BLaER1 treated with 17β-estradiol and CSF1 and Interleukin-3, amounts not matched to agents 10 nM and 100 nM (cell line): ENCODE results near the gene CFP.
"Not testable (repeated sequence)": the region's sequence is repeated elsewhere in the genome, so short reads cannot be mapped to it uniquely, and the experiment has no call there.

Experiments used
- H3K27ac ChIP-seq, 11 experiments: shearing (Covaris generic); formaldehyde crosslinking; 2 replicates each; pipeline ENCODE4 v1.8.1; 2022
- H3K27me3 ChIP-seq, 11 experiments: shearing (Covaris generic); formaldehyde crosslinking; 2 replicates each; pipeline ENCODE4 v1.8.1; 2022
- H3K36me3 ChIP-seq, 11 experiments: shearing (Covaris generic); formaldehyde crosslinking; 2 replicates each; pipeline ENCODE4 v1.8.1; 2022
- H3K4me1 ChIP-seq, 10 experiments: shearing (Covaris generic); formaldehyde crosslinking; 2 replicates each; pipeline ENCODE4 v1.8.1; 2022
- H3K4me2 ChIP-seq, 11 experiments: shearing (Covaris generic); formaldehyde crosslinking; 2 replicates each; pipeline ENCODE4 v1.8.1; 2022
- H3K4me3 ChIP-seq, 10 experiments: shearing (Covaris generic); formaldehyde crosslinking; 2 replicates each; pipeline ENCODE4 v1.8.1; 2022
- H3K9ac ChIP-seq, 11 experiments: shearing (Covaris generic); formaldehyde crosslinking; 2 replicates each; pipeline ENCODE4 v1.8.1; 2022
- H3K9me3 ChIP-seq, 11 experiments: shearing (Covaris generic); formaldehyde crosslinking; replicated peaks in 1 of 11; 2 replicates each; pipeline ENCODE4 v1.8.1; 2022
- H4K20me1 ChIP-seq, 11 experiments: shearing (Covaris generic); formaldehyde crosslinking; 2 replicates each; pipeline ENCODE4 v1.8.1; 2022
- Cebpa-rat ChIP-seq, 11 experiments: shearing (Covaris generic); IDR thresholded peaks; 2 replicates each; pipeline ENCODE4 v1.8.1; 2022

The CFP gene

GRCh38 chrX:47629419-47630200 lies at the start of gene CFP:
Gene CFP, minus strand, starts transcription at chrX:47629930. Its CDS starts 86 bp downstream, at chrX:47629844.
- peaks cover 0 to 9% (median 4%) of the 10 kb centered on the region in 11 experiments; a peak in 8 of 22 replicates for H3K36me3 ChIP-seq
- TF ChIP-seq Cebpa-rat (IDR thresholded peaks at IDR 0.05), result no peak
- H3K4me1 ChIP-seq, result peaks cover 18 to 76% (median 53%) of the 10 kb centered on the region in 10 experiments
- peak within 1 kb of the TSS; percentile 64 to 93 (median 87) for H3K4me2 ChIP-seq
- H3K27me3 ChIP-seq, result peaks cover 0 to 76% (median 60%) of the 10 kb centered on the region in 11 experiments; a peak in 21 of 22 replicates
- peak within 1 kb of the TSS in 8 of 11 experiments; percentile 47 to 84 (median 74); a peak in 15 of 22 replicates for H3K27ac ChIP-seq
- H3K9me3 ChIP-seq, result no peaks in the 10 kb centered on the region
- peak within 1 kb of the TSS in 8 of 11 experiments; percentile 15 to 72 (median 56); a peak in 14 of 22 replicates for H3K9ac ChIP-seq
- H3K4me3 ChIP-seq, result peak within 1 kb of the TSS in 8 of 10 experiments; percentile 3 to 64 (median 50); a peak in 14 of 20 replicates
- peaks cover 0 to 45% (median 6%) of the 10 kb centered on the region in 11 experiments; a peak in 10 of 22 replicates for H4K20me1 ChIP-seq

- peak overlapping the region in 3 of 11 experiments; percentile 29 to 62 (median 32); a peak in 5 of 22 replicates for H3K27ac ChIP-seq
- peaks cover 0 to 37% (median 16%) of the 10 kb centered on the region in 11 experiments; a peak in 10 of 22 replicates for H3K9me3 ChIP-seq
- H4K20me1 ChIP-seq, H3K4me3 ChIP-seq, H3K36me3 ChIP-seq, H3K9ac ChIP-seq: not testable (repeated sequence)
- H3K4me2 ChIP-seq, result peak overlapping the region in 1 of 11 experiments; percentile 41; a peak in 1 of 22 replicates
- H3K27me3 ChIP-seq, result peaks cover 44 to 82% (median 74%) of the 10 kb centered on the region in 11 experiments
- peaks cover 0 to 10% (median 0%) of the 10 kb centered on the region in 10 experiments; a peak in 3 of 20 replicates for H3K4me1 ChIP-seq
Measured at GRCh38 chrX:47675959-47676859, 46.5 kb upstream of the CFP start.

GRCh38 chrX:47674776-47675175 lies 45.0 kb upstream of the CFP start:
- H3K9me3 ChIP-seq, result peaks cover 0 to 47% (median 18%) of the 10 kb centered on the region in 11 experiments; a peak in 12 of 22 replicates
- no peak overlapping the region for H3K9ac ChIP-seq
- peaks cover 0 to 10% (median 0%) of the 10 kb centered on the region in 10 experiments; a peak in 3 of 20 replicates for H3K4me1 ChIP-seq
- H4K20me1 ChIP-seq, result no peaks in the 10 kb centered on the region
- H3K4me3 ChIP-seq, result no peak overlapping the region
- no peak overlapping the region for H3K27ac ChIP-seq
- H3K36me3 ChIP-seq, result no peaks in the 10 kb centered on the region
- H3K4me2 ChIP-seq, result no peak overlapping the region
- peaks cover 34 to 73% (median 62%) of the 10 kb centered on the region in 11 experiments for H3K27me3 ChIP-seq
- TF ChIP-seq Cebpa-rat (IDR thresholded peaks at IDR 0.05), result no peak

DNA sequence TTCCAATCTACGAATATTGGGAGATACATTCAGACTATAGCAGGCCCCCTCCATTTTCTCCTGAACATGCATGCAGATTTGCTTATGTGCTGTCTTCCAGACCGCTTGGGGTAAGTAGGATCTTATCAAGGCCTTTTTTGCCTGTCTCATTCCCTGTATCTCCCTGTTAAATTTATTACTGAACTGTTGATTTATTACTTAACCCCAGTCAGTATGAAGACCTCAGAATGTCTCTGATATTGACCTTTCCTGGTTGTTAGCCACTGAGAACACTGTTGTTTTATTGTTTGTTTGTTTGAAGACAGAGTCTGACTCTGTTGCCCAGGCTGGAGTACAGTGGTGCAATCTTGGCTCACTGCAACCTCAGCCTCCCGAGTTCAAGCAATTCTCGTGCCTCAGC lies 36.1 kb upstream of the CFP start:
- H3K27ac ChIP-seq, H3K9ac ChIP-seq, H3K4me2 ChIP-seq, H3K9me3 ChIP-seq, H3K36me3 ChIP-seq, H4K20me1 ChIP-seq, H3K4me3 ChIP-seq: not testable (repeated sequence)
- peaks cover 44 to 69% (median 64%) of the 10 kb centered on the region in 11 experiments for H3K27me3 ChIP-seq
- peaks cover 0 to 24% (median 10%) of the 10 kb centered on the region in 10 experiments; a peak in 16 of 20 replicates for H3K4me1 ChIP-seq

DNA sequence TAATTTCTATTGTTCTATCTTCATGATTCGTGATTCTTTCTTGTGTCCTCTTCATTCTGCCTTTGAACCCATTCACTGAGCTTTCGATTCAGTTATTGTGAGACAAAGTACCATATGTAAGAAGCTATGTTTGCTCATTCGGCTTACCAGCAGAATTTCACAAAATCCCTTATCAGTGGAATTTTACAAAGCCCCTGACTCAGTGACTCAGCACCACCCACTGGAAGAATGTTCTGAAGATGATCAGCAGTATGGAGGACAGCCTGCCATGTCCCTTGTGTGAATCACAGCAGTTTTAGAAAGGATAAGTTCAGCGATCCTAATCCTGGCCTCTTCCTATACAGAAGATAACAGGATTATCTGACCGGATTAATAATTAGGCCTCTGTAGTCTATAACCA lies 35.0 kb upstream of the CFP start:
- Histone ChIP-seq H3K9me3 (no peaks in the 10 kb centered on the region), H3K4me1 (peaks cover 4 to 31% (median 12%) of the 10 kb centered on the region in 10 experiments; a peak in 17 of 20 replicates), H3K4me2 (no peak overlapping the region), H3K27me3 (peaks cover 44 to 75% (median 71%) of the 10 kb centered on the region in 11 experiments), H3K4me3 (no peak overlapping the region), H3K27ac (no peak overlapping the region), H4K20me1 (no peaks in the 10 kb centered on the region), H3K9ac (no peak overlapping the region), H3K36me3 (no peaks in the 10 kb centered on the region)
- no peak for TF ChIP-seq Cebpa-rat (IDR thresholded peaks at IDR 0.05)

- Histone ChIP-seq H3K4me2 (peak overlapping the region in 9 of 11 experiments; percentile 22 to 75 (median 58); a peak in 15 of 22 replicates), H3K27me3 (peaks cover 44 to 85% (median 74%) of the 10 kb centered on the region in 11 experiments), H3K9me3 (peaks cover 0 to 10% (median 0%) of the 10 kb centered on the region in 11 experiments; a peak in 1 of 22 replicates), H3K4me3 (no peak overlapping the region), H3K36me3 (peaks cover 0 to 8% (median 5%) of the 10 kb centered on the region in 11 experiments; a peak in 16 of 22 replicates), H3K4me1 (peaks cover 4 to 38% (median 16%) of the 10 kb centered on the region in 10 experiments; a peak in 17 of 20 replicates), H3K27ac (peak overlapping the region; percentile 3 to 72 (median 65); a peak in 19 of 22 replicates), H4K20me1 (peaks cover 0 to 6% (median 0%) of the 10 kb centered on the region in 11 experiments; a peak in 2 of 22 replicates), H3K9ac (peak overlapping the region in 5 of 11 experiments; percentile 7 to 44 (median 12); a peak in 3 of 22 replicates)
- no peak for TF ChIP-seq Cebpa-rat (IDR thresholded peaks at IDR 0.05)
Measured at GRCh38 chrX:47662144-47662657, 32.5 kb upstream of the CFP start.

- Histone ChIP-seq H3K36me3 (peaks cover 6 to 15% (median 12%) of the 10 kb centered on the region in 11 experiments; a peak in 21 of 22 replicates), H3K4me2 (peak overlapping the region in 7 of 11 experiments; percentile 22 to 75 (median 61); a peak in 11 of 22 replicates), H3K4me1 (peaks cover 4 to 45% (median 16%) of the 10 kb centered on the region in 10 experiments; a peak in 17 of 20 replicates), H3K27ac (peak overlapping the region in 9 of 11 experiments; percentile 52 to 72 (median 65); a peak in 13 of 22 replicates), H3K9ac (peak overlapping the region in 2 of 11 experiments; percentile 8 to 44; a peak in 2 of 22 replicates), H3K4me3 (no peak overlapping the region), H4K20me1 (peaks cover 0 to 10% (median 0%) of the 10 kb centered on the region in 11 experiments; a peak in 2 of 22 replicates), H3K27me3 (peaks cover 38 to 86% (median 74%) of the 10 kb centered on the region in 11 experiments), H3K9me3 (peaks cover 0 to 10% (median 0%) of the 10 kb centered on the region in 11 experiments; a peak in 1 of 22 replicates)
- TF ChIP-seq Cebpa-rat (IDR thresholded peaks at IDR 0.05), result no peak
Measured at GRCh38 chrX:47661539-47661938, 31.8 kb upstream of the CFP start.

- peak overlapping the region; percentile 26 to 68 (median 47); a peak in 21 of 22 replicates for H3K4me2 ChIP-seq
- H3K27me3 ChIP-seq, result peaks cover 33 to 85% (median 74%) of the 10 kb centered on the region in 11 experiments
- peaks cover 0 to 10% (median 0%) of the 10 kb centered on the region in 11 experiments; a peak in 1 of 22 replicates for H3K9me3 ChIP-seq
- peak overlapping the region; percentile 55 to 73 (median 66); a peak in 19 of 20 replicates for H3K4me3 ChIP-seq
- peaks cover 14 to 37% (median 31%) of the 10 kb centered on the region in 11 experiments for H3K36me3 ChIP-seq
- H4K20me1 ChIP-seq, result peaks cover 0 to 20% (median 0%) of the 10 kb centered on the region in 11 experiments; a peak in 3 of 22 replicates
- H3K4me1 ChIP-seq, result peaks cover 4 to 46% (median 16%) of the 10 kb centered on the region in 10 experiments; a peak in 17 of 20 replicates
- H3K9ac ChIP-seq, result peak overlapping the region in 10 of 11 experiments; percentile 85 to 93 (median 89); a peak in 16 of 22 replicates
- H3K27ac ChIP-seq, result peak overlapping the region; percentile 89 to 96 (median 93)
- TF ChIP-seq Cebpa-rat (IDR thresholded peaks at IDR 0.05), result no peak
Measured at GRCh38 chrX:47659421-47659726, 29.6 kb upstream of the CFP start.
